ENCODE results near the gene FGF10.

The FGF10 gene

DNA sequence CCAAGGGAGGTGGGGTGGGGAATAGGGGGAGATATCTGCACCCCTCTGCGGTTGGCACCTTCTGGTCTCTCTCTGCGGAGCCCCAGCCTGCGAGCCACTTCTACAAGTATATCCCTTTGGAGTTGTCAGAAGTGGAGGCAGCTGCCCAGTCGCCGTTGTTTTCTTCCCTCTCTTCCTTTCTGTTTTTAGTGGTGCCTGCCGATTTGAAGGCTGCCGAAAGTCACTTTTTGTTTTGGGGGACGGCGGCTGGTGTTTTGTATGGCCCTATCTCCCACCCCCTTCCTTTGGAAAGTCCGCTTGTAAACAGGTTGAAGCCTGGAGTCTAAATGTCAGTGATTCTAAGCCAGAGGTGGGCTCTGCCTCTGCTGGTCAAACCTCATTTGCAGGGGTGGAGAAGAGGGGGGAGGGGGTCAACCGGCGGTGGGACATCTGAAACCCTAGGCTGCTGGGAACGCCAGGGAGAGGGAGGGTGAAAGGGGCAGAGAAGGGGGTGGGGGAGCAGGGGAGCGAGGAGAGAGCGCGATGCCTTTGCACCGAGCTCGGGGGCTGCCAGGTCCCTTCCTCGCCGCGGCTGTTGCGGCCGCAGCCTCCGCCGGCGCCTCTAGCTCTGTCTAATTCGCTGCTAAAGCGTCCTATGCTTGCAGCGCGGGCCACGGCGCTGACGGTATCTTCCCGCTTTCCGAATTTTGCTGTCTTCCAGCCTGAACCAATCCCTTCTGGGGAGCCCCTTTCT, at the start of gene FGF10:
Gene FGF10, minus strand, starts transcription at position 331 of the 733 bp plus-strand sequence. CDS start 738 bp downstream, outside the sequence.
- DNase-seq (ENCODE audit: low spot score): no peak

DNA sequence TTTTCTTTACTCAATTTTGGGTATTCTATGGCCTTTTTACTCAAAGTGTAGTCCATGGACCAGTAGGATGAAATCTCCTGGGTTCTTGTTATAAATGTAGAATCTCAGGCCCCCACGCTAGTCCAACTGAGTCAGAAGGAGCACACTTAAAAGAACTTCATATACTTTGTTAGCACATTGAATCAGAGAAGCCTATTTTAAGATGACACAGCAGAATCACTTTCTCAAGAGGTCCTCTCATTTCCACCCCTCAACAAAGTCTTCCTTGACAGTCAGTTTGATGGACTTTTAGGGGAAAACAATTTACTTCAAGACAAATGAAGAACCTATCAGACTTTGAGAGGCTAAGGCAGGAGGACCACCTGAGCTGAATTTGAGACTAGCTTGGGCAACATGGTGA, 37.7 kb upstream of the FGF10 start:
- DNase-seq (ENCODE audit: low spot score): no peak

DNA sequence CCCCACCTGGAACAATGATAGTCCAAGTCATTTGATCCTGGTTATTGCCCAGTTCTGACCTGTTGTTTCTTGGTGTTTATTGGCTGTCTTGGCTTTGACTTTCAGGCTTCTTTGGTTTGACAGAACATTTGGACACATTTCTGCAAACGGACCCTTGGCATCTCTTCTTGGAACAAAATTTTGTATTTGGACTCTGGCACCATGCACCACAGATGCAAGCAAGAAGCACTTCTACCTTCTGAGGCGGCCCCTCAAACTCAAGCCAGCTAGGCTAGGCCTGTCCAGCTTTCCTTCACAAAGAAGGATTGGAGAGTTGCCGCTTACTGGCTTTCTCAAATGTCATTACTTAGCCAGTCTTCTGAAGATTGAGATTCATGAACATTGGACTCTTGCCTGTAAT, 23.1 kb upstream of the FGF10 start:
- DNase-seq (ENCODE audit: low spot score): no peak

DNA sequence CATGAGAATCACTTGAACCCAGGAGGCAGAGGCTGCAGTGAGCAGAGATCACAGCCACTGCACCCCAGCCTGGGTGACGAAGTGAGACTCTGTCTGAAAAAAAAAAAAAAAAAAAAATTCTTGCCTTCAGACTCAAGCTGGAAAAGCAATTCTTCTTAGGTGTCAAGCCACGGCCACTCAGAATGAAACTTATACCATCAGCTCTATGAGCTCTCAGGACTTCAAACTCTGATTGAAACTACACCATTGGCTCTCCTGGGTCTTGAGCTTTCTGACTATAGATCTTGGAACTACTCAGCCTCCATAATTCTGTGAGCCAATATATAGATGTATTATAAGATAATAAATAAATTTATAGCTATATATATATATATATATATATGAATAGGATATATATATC, 12.9 kb upstream of the FGF10 start:
- no peak for DNase-seq (ENCODE audit: low spot score)

DNA sequence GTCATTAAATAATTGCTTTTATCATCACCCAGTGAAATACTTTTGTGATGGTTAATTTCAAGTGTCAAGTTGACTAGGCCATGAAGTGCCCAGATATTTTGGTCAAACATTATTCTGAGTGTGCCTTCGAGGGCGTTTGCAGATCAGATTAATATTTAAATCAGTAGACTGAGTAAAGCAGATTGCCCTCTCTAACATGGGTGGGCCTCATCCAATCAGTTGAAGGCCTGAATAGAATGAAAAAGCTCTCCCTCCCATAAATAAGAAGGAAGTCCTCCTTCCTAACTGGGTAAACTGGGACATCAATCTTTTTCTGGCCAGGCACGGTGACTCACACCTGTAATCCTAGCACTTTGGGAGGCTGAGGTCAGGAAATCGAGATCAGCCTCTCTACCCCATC, 12.4 kb upstream of the FGF10 start:
- DNase-seq (ENCODE audit: low spot score): no peak

DNA sequence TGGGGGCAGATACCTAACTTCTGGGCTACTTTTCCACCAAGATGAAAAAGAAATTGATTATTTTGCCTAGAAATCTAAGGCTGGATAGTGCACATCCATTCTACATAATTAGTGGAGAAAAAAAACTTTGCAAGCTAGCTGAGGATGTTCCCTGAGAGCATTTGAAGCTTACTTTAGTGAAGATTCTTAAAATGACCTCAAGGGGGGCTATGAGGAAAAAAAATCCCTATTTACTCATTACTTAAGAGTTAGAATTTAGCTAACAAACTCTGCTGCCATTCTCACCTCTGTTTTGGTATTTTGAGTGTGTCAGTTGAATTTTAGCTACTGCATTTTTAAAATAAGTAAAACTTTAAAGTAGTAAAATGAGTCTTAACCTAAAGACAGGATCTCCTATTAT, 9.2 kb upstream of the FGF10 start:
- DNase-seq (ENCODE audit: low spot score): no peak

DNA sequence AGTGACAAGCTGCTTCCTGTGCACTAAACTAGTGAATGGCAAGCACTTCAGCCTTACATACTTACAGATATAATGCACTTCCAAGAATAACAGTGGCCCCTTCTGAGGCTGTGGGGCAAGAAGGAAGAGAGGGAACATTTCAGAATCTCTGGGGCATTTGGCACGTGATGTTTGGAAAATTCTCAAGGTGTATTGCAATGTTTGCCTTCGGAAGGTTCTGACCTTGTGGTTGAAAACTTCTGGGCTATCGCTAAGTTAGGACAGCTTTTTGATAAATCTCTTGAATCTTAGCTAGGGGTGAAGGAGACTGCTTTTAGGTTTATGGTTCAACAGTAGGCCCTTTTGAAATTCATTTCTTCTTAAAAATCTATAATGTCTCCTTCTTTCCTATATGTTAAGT, 7.1 kb upstream of the FGF10 start:
- DNase-seq (ENCODE audit: low spot score): no peak

DNA sequence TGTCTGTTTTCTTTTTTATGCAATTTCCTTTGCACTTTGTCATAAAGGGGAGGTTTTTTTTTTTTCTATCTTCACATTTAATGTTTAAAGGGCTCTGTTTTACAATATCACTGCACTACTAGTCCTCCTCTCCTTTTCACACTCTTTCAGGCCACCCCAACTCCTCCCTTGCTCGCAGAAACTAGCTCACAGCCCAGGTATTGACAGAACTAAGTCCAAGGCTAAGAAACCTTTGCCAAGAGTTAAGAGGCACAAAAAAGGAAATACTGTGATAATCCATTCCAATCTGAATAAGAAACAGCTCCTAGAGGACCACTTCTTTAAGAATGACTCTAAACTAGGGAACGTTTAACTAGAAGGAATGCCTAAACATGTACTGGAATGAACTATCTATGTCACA, 1.1 kb upstream of the FGF10 start:
- no peak for DNase-seq (ENCODE audit: low spot score)

DNA sequence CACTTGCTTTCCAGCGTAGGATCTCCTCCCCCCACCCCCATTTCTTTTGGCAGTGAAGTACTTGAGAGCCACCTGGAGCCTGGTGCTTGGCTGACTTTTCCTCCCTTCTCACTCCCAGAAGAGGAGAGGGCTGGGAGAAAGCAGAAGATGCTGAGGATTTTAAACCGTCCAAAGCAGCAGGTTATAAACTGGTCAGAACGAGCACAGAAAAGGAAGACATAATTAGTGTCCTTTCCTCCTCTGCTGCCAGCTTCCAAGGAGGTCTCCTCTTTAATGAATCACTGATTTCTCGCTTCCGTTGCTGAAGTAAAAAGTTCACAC, 563 bp upstream of the FGF10 start:
- DNase-seq (ENCODE audit: low spot score): no peak

DNA sequence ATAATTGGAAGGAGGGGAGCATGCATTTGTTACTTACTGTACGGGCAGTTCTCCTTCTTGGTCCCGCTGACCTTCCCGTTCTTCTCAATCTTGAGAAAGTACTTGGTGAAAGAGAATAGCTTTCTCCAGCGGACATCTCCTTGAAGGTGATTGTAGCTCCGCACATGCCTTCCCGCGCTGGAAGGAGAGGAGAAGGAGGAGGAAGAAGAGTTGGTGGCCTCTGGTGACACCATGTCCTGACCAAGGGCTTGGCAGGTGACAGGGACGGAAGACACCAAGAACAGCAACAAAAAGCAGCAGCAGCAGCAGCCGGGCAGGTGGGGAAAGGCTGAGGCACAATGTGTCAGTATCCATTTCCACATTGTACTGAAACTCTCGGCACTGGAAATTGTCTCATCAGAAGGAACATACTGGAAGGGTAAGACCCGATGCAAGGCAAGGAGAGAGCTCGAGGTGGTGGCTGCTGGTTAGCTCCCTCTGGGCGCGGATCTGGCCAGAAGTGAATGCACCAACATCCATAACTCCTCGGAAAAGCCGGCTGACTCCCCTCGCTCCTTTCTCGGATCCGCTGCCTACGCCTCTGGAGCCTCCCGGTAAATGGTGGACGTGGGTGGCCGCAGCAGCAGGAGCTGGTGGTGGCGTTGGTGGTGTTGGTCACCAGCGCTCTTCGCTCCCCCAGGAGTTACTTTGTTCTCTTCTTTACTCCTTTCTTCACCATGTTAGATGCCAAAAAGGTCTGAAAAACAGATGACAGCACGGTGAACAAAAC, 715 bp downstream of the FGF10 start:
- DNase-seq (ENCODE audit: low spot score): no peak

DNA sequence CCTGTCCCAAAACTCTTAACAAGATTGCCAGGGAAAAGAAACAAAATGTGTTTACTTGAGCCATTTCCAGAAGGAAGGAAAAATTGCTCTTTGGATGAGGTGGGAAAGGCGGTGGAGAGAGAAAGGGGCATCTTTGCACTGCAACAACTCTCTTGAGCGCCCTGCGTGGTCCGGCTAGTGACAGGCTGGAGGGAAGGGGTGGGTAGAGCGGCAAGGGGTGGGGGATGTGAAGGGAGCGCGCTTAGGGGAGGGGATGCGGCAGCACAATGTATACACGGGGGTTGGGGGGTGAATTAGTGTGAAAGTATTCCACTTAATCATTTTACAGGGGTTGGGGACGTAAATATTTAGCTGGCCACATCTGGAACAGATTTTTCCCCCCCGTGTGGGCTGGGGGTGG, 1.3 kb downstream of the FGF10 start:
- DNase-seq (ENCODE audit: low spot score): no peak

DNA sequence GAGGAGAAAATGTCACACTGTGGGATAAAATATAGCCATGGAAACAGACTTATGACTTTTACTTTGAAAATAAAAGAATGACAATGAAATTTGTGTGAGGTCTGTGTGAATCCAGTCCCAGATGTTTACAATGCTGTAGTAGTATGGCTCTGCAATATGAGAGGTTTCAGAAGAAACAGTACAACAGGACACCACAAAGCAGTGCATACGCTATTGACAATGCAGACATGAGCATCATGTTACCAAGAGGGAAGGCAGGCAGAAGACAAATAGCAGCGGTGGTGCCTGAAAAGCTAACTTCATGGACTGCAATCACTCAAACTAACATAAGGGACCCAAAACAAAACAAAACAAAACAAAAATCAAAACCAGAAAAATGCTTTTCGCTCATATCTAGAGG, 1.8 kb downstream of the FGF10 start:
- DNase-seq (ENCODE audit: low spot score): no peak

DNA sequence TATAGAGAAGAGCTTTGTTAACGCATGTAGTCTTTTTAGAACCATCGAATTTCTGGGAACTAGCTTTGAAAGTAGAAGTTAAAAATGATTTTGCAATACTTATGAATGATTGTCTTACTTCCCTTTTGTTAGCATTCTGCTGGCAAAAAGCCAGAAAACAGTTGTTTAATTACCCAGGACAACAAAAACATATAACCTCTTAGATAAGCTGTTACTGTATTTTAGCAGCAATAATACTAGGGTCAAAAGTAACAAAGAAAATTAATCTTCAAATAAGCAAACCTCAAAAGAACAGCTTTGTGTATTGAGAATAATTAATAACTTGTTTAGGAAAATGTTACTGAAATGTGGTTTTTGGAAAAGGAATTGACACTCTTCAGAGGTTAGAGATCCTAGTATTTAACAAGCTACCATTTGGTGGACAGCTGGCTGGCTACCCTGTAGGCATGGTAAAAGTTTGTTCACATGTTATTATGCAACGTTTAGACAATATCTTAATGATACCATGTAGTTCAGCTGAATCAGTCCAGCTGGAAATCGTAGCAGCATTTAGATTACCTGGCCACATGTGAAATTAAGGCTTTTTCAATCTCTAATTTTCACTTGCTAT, 3.8 kb downstream of the FGF10 start:
- no peak for DNase-seq (ENCODE audit: low spot score)

DNA sequence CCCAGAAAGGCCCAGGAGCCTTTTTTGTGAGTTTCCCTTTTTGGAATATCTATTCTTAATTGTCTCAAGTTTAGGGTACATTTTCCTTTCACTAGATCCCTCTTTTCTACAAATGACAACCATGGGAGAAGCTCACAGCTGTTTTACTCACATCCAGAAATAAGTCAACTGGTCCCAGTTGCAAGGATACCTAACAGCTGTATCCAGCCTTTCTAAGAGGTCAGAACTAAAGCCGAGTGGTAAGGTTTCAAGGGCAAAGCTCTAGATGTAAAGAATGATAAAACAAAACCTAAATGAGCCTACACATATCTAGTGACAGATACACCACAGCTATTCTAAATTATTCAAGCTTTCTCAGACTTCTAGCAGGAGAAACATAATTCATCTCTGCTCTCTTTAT, 4.4 kb downstream of the FGF10 start:
- DNase-seq (ENCODE audit: low spot score): no peak

DNA sequence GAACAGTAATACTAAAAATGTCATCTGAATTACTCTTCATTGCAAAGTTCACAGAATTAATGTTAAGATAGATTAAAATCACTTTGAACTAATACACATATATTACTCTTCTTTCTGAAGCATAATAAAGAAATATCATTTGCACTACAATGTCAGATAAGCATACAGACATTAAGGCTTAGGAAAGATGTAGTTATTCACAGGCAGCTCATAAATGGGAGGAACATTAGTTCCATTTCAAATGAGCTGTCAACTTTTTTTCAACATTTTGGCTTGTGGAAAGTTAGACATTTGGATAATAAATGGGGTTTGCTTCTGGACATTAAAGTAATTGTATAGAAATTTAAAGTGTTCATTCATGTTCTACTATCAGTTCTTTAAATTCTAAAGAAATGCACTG, 6.3 kb downstream of the FGF10 start:
- DNase-seq (ENCODE audit: low spot score): no peak

DNA sequence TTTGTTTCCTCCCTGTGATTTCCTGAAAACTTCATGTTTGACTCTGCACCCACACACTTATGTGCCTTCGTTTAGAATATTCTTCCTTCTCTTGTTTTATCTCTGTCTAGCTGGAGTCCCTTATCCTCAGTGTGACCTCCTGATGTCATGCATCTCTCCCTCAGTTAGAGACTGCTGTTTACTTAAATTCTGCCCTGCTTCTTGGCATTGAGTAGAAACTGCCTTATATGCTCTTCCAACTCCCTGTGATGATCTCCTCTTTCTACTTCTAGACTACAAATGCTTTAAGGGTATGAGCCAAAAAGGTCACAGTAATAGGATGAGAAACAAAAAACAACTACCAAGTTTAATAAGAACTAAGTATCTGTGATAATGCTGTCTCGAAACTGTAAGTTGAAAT, 12.2 kb downstream of the FGF10 start:
- no peak for DNase-seq (ENCODE audit: low spot score)

DNA sequence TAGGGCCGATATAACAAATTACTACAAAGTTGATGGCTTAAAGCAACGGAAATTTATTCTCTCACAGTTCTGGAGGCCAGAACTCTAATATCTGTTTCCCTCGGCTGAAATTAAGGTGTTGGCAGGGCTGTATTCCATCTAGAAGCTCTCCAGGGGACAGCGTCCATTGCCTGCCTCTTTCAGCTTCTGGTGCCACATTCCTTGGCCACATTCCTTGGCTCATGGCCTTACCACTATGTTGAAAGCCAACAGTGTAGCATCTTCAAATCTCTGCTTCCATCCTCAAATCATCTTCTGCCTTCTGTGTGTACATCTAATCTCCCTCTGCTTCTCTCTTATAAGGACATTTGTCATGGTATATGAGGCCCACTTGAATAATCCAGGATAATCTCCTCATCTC, 17.2 kb downstream of the FGF10 start:
- no peak for DNase-seq (ENCODE audit: low spot score)

DNA sequence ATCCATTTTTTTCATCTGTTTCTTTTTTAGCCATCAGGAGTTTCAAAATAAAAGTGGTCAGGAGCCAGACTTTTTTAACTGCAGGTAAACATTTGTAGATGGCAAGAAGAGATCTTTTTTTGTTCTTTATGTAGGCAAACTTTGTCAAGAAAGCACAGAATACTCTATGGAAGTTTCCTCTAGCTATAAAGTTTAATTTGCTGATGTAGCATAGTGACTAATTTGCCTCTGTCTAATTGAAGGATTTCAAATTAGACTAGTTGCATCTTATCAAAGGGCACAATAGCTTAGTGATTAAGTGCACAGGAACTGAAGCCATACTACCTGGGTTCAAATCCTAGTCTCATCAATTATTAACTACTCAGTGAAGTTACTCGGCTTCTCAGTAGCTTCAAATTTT, 22.0 kb downstream of the FGF10 start:
- DNase-seq (ENCODE audit: low spot score): no peak

DNA sequence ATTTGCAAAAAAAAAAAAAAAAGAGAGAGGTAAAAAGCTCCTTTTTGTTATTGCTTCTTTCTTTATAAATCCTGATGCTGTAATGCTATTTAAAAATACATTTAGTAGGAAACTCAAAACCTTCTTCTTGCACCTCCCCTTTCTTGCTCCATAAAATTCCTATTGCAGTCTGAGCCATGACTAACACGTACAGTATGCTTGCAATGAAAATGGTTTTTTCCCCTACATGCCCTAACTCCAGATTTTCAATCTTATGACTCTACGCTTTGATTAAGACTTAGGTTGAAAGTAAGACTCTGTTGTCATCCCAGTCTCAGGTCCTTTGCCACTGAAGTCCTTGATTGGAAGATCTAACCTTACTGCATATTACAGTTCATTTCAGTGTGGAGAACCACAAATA, 23.9 kb downstream of the FGF10 start:
- no peak for DNase-seq (ENCODE audit: low spot score)

DNA sequence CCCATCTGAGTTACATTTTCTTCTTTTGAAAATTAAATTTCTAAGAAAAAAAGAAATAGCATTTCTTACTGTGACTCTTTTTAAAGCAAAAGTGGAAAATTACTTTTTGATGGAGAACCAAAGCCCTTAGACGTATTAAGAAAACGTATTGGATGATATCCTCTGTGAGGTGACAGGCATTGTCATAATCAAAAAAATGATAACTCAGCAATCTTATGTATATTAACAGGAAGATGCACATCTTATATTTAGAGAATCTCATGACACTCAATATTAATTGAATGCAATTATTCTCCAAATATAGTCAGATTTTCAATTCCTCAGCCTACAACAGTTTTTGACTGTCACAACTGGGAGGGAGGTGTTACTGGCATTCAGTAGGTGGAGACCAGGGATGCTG, 25.1 kb downstream of the FGF10 start:
- DNase-seq (ENCODE audit: low spot score): no peak

DNA sequence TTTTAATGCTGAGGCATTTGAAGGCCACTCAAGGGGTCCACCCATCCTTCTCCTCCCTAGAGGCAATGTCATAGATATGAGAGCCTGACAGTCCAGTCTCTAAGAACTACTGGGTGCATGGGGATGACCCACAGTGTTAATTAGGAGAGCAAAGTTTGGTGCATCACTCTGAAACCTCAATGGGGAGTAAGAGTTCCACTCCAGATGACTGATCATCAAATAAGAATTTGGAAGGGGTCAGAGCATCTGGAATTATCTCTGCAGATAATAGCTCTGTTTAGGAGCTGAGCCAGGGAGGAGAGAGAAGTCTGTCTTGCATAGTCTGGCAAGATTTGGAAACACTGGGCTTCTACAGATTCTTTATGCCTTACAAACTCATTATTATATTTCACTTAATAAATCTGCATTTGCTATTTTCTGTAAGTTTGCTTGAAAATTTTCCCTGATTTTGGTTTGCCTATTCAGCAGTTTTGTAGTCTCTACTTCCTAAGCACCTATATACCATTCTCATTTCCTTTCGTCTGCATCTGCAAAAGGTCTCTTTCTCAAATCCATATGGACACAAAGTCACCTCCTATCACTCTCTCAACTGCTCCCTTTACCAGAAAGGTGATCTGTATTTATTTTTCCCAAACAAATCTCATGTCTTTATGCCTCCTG, 27.7 kb downstream of the FGF10 start:
- DNase-seq (ENCODE audit: low spot score): no peak

DNA sequence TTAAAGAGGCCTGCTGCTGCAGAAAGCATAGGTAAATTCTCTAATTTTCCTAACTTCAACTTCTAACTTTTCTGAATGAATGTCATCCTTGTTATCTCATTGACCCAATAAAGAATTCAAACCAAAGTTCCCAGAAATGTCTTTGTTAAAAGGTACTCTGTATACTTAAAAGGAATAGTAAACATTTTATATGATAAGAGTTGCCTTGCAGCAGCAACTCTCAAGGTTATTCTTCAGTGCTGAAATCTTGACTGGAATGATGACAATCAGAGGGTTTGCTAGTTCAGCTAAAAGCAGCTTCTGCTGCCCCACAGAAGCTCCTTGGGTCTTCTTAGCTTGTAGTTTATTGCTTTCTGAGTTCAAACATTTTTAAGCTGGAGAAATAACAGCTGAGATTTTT, 28.3 kb downstream of the FGF10 start:
- no peak for DNase-seq (ENCODE audit: low spot score)

DNA sequence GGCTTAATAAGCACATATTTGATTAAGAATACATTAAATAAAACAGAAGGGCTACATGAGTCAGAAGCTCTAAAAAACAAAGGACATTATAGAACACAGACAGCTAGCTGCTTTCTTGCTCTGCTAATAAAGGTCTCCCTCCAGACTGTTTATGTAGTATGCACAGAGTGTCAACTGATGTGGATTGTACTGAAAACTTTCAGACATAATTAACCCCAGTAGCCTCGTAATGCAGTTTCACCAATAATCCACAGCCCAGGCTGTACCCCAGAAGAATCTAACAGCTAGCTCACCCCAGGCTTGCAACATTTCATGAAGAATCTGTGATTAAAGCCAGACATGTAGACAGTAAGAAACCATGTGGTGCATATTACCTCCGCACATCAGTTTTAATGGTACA, 30.8 kb downstream of the FGF10 start:
- no peak for DNase-seq (ENCODE audit: low spot score)

Measured in cerebellar cortex (tissue), 1 donor.